Neutrophil (primary cell): ENCODE data around the gene ZBTB43.
A peak's percentile ranks its signal among the peaks of the same experiment; 100 is the strongest.

ENCODE experiments used
- H3K27ac ChIP-seq: fragments of 200-600 bp; sonication (generic); 2 replicates; pipeline ENCODE4 v1.5.1; 2016; ENCODE audit warnings: mild to moderate bottlenecking, moderate library complexity
- H3K27me3 ChIP-seq: fragments of 200-600 bp; sonication (generic); 2 replicates; pipeline ENCODE4 v1.6.0; 2016; ENCODE audit warnings: mild to moderate bottlenecking
- H3K36me3 ChIP-seq: fragments of 200-600 bp; sonication (generic); 2 replicates; pipeline ENCODE4 v1.5.1; 2017
- H3K4me1 ChIP-seq, 2 experiments: fragments of 200-600 bp in 1 of 2; sonication (generic) in 1 of 2; 1 replicate in 1 of 2; 2 replicates in 1 of 2; pipeline versions ENCODE4 v1.5.1 to v1.6.1; 2013 to 2016; ENCODE audit warnings: low read depth in 1 of 2, low read length in 1 of 2, mild to moderate bottlenecking in 1 of 2, moderate library complexity in 1 of 2; ENCODE audit not compliant: control insufficient read depth in 1 of 2, insufficient read depth in 1 of 2
- H3K4me3 ChIP-seq, 2 experiments: fragments of 200-600 bp in 1 of 2; sonication (generic) in 1 of 2; 1 replicate in 1 of 2; 2 replicates in 1 of 2; pipeline ENCODE4 v1.5.1; 2013 to 2016; ENCODE audit warnings: low read depth in 1 of 2, low read length in 1 of 2, mild to moderate bottlenecking in 1 of 2, moderate library complexity in 1 of 2
- H3K9me3 ChIP-seq: fragments of 200-600 bp; sonication (generic); 2 replicates; pipeline ENCODE4 v1.5.1; 2016
- TF ChIP-seq, protein P1 (sequence below): fragments of 200-600 bp; sonication (generic); IDR thresholded peaks from 2 replicates; pipeline ENCODE4 v1.5.1; 2016; ENCODE audit warnings: antibody characterized with exemption

The ZBTB43 gene

DNA sequence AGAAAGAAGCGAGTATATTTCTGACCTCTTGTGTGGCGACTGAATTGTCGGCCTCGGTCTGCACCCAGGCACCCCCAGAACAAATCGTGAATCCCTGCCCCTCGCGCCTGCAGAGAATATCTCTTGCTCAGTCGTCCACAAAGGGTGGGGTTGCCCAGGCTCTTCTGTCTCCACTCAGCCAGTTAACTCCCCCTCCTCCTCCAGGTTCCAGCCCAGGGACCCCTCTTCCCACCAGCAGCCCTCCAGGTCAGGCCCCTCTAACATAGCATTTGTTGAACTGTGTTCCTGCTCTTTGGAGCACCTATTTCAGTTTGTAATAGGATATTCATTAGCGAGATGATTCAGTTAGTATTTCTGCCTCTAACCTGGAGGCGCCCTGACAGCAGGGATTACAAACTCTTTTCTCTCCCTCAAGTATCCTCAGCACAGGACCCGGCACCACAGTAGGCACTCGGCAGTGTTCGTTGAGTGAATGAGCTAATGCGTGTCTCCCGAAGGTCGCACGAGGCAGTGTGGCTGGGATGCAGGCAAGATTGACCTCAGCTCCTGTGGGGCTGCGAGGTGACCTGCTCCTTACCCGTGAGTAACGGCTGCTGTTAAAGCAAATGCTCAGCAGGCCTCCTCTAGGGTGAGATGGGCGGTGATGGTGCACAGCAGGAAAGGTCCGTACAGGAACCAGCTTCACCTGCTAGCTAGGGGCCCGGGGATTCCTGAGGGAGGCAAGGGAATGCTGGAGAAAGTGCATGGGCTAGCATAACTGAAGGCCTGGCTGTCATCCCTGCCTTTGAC lies 81.4 kb downstream of the ZBTB43 start:
- TF ChIP-seq, protein P1, sequence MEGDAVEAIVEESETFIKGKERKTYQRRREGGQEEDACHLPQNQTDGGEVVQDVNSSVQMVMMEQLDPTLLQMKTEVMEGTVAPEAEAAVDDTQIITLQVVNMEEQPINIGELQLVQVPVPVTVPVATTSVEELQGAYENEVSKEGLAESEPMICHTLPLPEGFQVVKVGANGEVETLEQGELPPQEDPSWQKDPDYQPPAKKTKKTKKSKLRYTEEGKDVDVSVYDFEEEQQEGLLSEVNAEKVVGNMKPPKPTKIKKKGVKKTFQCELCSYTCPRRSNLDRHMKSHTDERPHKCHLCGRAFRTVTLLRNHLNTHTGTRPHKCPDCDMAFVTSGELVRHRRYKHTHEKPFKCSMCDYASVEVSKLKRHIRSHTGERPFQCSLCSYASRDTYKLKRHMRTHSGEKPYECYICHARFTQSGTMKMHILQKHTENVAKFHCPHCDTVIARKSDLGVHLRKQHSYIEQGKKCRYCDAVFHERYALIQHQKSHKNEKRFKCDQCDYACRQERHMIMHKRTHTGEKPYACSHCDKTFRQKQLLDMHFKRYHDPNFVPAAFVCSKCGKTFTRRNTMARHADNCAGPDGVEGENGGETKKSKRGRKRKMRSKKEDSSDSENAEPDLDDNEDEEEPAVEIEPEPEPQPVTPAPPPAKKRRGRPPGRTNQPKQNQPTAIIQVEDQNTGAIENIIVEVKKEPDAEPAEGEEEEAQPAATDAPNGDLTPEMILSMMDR, result no peak
- H3K4me1 ChIP-seq, result peaks cover 57 to 59% of the 10 kb centered on the region in 2 experiments
- H3K27ac ChIP-seq, result peak overlapping the region; percentile 77
- H3K9me3 ChIP-seq, result no peaks in the 10 kb centered on the region
- peaks cover 34% of the 10 kb centered on the region for H3K36me3 ChIP-seq
- peak overlapping the region; percentile 5 to 13 for H3K4me3 ChIP-seq
- H3K27me3 ChIP-seq, result no peaks in the 10 kb centered on the region

GRCh38 chr9:126886897-126887296 lies 82.1 kb downstream of the ZBTB43 start:
- no peak overlapping the region for H3K4me3 ChIP-seq
- peaks cover 27% of the 10 kb centered on the region for H3K36me3 ChIP-seq
- no peaks in the 10 kb centered on the region for H3K9me3 ChIP-seq
- no peaks in the 10 kb centered on the region for H3K27me3 ChIP-seq
- H3K4me1 ChIP-seq, result peaks cover 57 to 59% of the 10 kb centered on the region in 2 experiments
- H3K27ac ChIP-seq, result peak overlapping the region; percentile 77
- TF ChIP-seq, protein P1, result no peak
